Body of pancreas (tissue), 4 donors: ENCODE results near the gene COL4A4. TPM values are rescaled to one million over a fixed set of nuclear protein-coding genes. Genes with fewer than 3 reads are reported as not detected.
A peak's percentile ranks its signal among the peaks of the same experiment; 100 is the strongest.

Experiments
- ATAC-seq: fragments of 150-250 bp; one replicate; pipeline ENCODE4 v1.9.1; 2016
- DNase-seq, 4 donors: peaks; one replicate each; pipeline ENCODE4 v3.0.0-alpha.2; 2019
- H3K27ac ChIP-seq, 4 donors: fragments of 200-600 bp; sonication (generic); 1 replicate in 3 of 4; 2 replicates in 1 of 4; pipeline versions ENCODE4 v1.5.1 to v1.6.1; 2016 to 2019; ENCODE audit warnings: mild to moderate bottlenecking in 1 of 4, mixed read lengths in 1 of 4, moderate library complexity in 1 of 4
- H3K27me3 ChIP-seq, 2 donors: fragments of 200-600 bp; sonication (generic); one replicate each; pipeline ENCODE4 v1.6.0; 2016; ENCODE audit warnings: mild to moderate bottlenecking in 1 of 2
- H3K36me3 ChIP-seq, 2 donors: fragments of 200-600 bp; sonication (generic); replicated peaks in 1 of 2; 2 replicates each; pipeline ENCODE4 v1.5.1; 2016; ENCODE audit warnings: low read depth in 2 of 2; ENCODE audit not compliant: insufficient read depth in 1 of 2
- H3K4me1 ChIP-seq: fragments of 200-600 bp; sonication (generic); one replicate; pipeline ENCODE4 v1.6.0; 2016
- H3K4me3 ChIP-seq, 2 donors: fragments of 200-600 bp; sonication (generic); 1 replicate in 1 of 2; 2 replicates in 1 of 2; pipeline ENCODE4 v1.5.1; 2016 to 2019
- H3K9me3 ChIP-seq, 3 donors: fragments of 200-600 bp; sonication (generic); 1 replicate in 2 of 3; 2 replicates in 1 of 3; pipeline ENCODE4 v1.5.1; 2016
- CTCF ChIP-seq, 7 experiments: fragments of 450-650 bp in 4 of 7; fragments of 200-600 bp in 3 of 7; sonication (generic) in 3 of 7; IDR thresholded peaks; one replicate each; pipeline ENCODE4 v1.5.1; 2016 to 2019; ENCODE audit warnings: antibody characterized with exemption in 7 of 7
- POLR2A ChIP-seq, 3 donors: fragments of 450-650 bp; IDR thresholded peaks; one replicate each; pipeline ENCODE4 v1.6.1; 2016; ENCODE audit warnings: antibody characterized with exemption in 3 of 3, mild to moderate bottlenecking in 2 of 3
- WGBS, 2 donors: methylation state at CpG; one replicate each; pipeline ENCODE4 v1.1.5; 2017; 5-methylcytosine and 5-hydroxymethylcytosine counted together
- intact Hi-C: fragments of 100-400 bp; cut with DNase I; formaldehyde crosslinking; loops from one replicate; pipeline ENCODE4 v1.15.1; 2023
- total RNA-seq, 2 donors: library from RNA; depleted of rRNA; stranded (reverse); fragments of >200 nt; gene quantifications; one replicate each; pipeline ENCODE4 v1.1.0, GENCODE V29; 2016

COL4A4 gene
- total RNA-seq, 2 donors from 2014 or later, result 2.3 to 10.5 TPM

- peak overlapping the region; percentile 69 to 74 for H3K4me3 ChIP-seq
- H3K27ac ChIP-seq, result peak overlapping the region in 3 of 4 donors; percentile 56 to 67 (median 64)
- intact Hi-C loops, result no loop called here
- DNase-seq, result peak; percentile 20 to 62 (median 36)
- WGBS, 2 donors, result 1 to 9% methylated on average over 18 to 38 of the region's 38 CpGs
- H3K4me1 ChIP-seq, result peaks cover 23% of the 10 kb centered on the region
- ATAC-seq, result peak; percentile 38
- no peaks in the 10 kb centered on the region for H3K36me3 ChIP-seq
- H3K9me3 ChIP-seq, result no peaks in the 10 kb centered on the region
- TF ChIP-seq POLR2A (IDR thresholded peaks at IDR 0.05), result no peak
- no peak for TF ChIP-seq CTCF (IDR thresholded peaks at IDR 0.05)
- no peaks in the 10 kb centered on the region for H3K27me3 ChIP-seq
Observed at GRCh38 chr2:227164763-227165291, 822 bp upstream of the COL4A4 start.

- H3K4me1 ChIP-seq, result peaks cover 23% of the 10 kb centered on the region
- H3K27me3 ChIP-seq, result no peaks in the 10 kb centered on the region
- peak overlapping the region in 3 of 4 donors; percentile 56 to 67 (median 64) for H3K27ac ChIP-seq
- H3K9me3 ChIP-seq, result no peaks in the 10 kb centered on the region
- TF ChIP-seq POLR2A (IDR thresholded peaks at IDR 0.05), result peak in 1 of 3 donors; percentile 14
- no peak for TF ChIP-seq CTCF (IDR thresholded peaks at IDR 0.05)
- peak overlapping the region; percentile 69 to 74 for H3K4me3 ChIP-seq
- H3K36me3 ChIP-seq, result no peaks in the 10 kb centered on the region
- ATAC-seq (peak; percentile 48), DNase-seq (peak; percentile 19 to 53 (median 21))
- intact Hi-C loops, result no loop called here
- 0 to 2% methylated on average over 16 to 20 of the region's 20 CpGs for WGBS, 2 donors
Observed at GRCh38 chr2:227163485-227163997, 464 bp downstream of the COL4A4 start.

GRCh38 chr2:227161947-227162346 is 2.1 kb downstream of the COL4A4 start:
- H3K4me1 ChIP-seq, result peaks cover 23% of the 10 kb centered on the region
- H3K27me3 ChIP-seq, result no peaks in the 10 kb centered on the region
- no peak overlapping the region for H3K4me3 ChIP-seq
- TF ChIP-seq CTCF (IDR thresholded peaks at IDR 0.05), result no peak
- TF ChIP-seq POLR2A (IDR thresholded peaks at IDR 0.05), result no peak
- no peaks in the 10 kb centered on the region for H3K36me3 ChIP-seq
- no peaks in the 10 kb centered on the region for H3K9me3 ChIP-seq
- intact Hi-C loops, result no loop called here
- ATAC-seq (no peak), DNase-seq (no peak)
- no peak overlapping the region for H3K27ac ChIP-seq

- TF ChIP-seq POLR2A (IDR thresholded peaks at IDR 0.05) (no peak), CTCF (IDR thresholded peaks at IDR 0.05) (no peak)
- H3K27ac ChIP-seq, result no peak overlapping the region
- WGBS, 2 donors, result 62 to 63% methylated on average over 2 of the region's 2 CpGs
- intact Hi-C loops, result no loop called here
- ATAC-seq (no peak), DNase-seq (no peak)
- H3K27me3 ChIP-seq, result no peaks in the 10 kb centered on the region
- H3K4me3 ChIP-seq, result no peak overlapping the region
- no peaks in the 10 kb centered on the region for H3K36me3 ChIP-seq
- H3K9me3 ChIP-seq, result no peaks in the 10 kb centered on the region
- H3K4me1 ChIP-seq, result peaks cover 20% of the 10 kb centered on the region
Observed at GRCh38 chr2:227160164-227160563, 3.8 kb downstream of the COL4A4 start.
